ENCODE data around the gene SYT7. TPM values are rescaled to one million over a fixed set of nuclear protein-coding genes. Genes with fewer than 3 reads are reported as not detected.

Gene SYT7
- polyA plus RNA-seq, 2 of the 4 experiments (the other 2 are of a cell fraction) = 0.37 to 1.0 TPM

DNA sequence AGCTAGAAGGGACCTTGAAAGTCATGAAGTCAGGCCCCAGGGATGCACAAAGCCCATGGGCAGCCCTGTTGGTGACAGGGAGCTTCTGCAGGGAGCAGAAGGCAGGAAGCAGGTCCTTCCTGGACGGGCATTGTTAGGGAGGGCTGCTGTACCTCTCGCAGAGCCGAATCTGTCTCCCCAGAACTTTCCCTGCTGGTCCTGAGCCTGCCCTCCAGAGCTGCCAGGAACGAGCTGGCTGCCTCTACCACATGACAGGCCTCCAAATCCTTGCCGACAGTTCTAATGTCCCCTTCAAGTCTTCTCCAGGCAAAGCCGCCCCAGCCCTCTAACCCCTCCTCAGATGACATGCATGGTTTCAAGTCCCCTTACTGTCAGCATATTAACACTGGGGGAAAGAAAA is 20.1 kb downstream of the SYT7 start:
- 11% methylated on average over 6 of the region's 6 CpGs for WGBS (ENCODE audit: missing lambda C conversion rate)
- Histone ChIP-seq H3K27ac (no peak overlapping the region), H3K9me3 (no peaks in the 10 kb centered on the region), H3K4me2 (no peak overlapping the region), H3K4me3 (no peak overlapping the region), H3K4me1 (no peaks in the 10 kb centered on the region)
- no peak for TF ChIP-seq SMC3 (IDR thresholded peaks at IDR 0.05)
- no peak for TF ChIP-seq KDM5A (IDR thresholded peaks at IDR 0.05)
- TF ChIP-seq ESRRA (IDR thresholded peaks at IDR 0.05; ENCODE audit: borderline replicate concordance, low read length) = no peak
- TF ChIP-seq ZNF302 (CRISPR knock-in tag; IDR thresholded peaks at IDR 0.05) = no peak
- TF ChIP-seq, protein P1, sequence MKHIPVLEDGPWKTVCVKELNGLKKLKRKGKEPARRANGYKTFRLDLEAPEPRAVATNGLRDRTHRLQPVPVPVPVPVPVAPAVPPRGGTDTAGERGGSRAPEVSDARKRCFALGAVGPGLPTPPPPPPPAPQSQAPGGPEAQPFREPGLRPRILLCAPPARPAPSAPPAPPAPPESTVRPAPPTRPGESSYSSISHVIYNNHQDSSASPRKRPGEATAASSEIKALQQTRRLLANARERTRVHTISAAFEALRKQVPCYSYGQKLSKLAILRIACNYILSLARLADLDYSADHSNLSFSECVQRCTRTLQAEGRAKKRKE (CRISPR knock-in tag; IDR thresholded peaks at IDR 0.05; ENCODE audit: low read depth) = no peak
- no peak for TF ChIP-seq POLR2AphosphoS2 (conservative IDR thresholded peaks at IDR 0.05; ENCODE audit: low read length)
- no peak for TF ChIP-seq EP300 (IDR thresholded peaks at IDR 0.05)
- no peak for TF ChIP-seq FOSB (CRISPR knock-in tag; IDR thresholded peaks at IDR 0.05)
- TF ChIP-seq FOSL2 (IDR thresholded peaks at IDR 0.05) = no peak
- TF ChIP-seq FOSL2 (CRISPR knock-in tag; IDR thresholded peaks at IDR 0.05) = no peak
- no peak for TF ChIP-seq TFCP2L1 (CRISPR knock-in tag; IDR thresholded peaks at IDR 0.05)
- no peak for TF ChIP-seq NPAS2 (CRISPR knock-in tag; IDR thresholded peaks at IDR 0.05; ENCODE audit: borderline replicate concordance)
- TF ChIP-seq BHLHE40 (IDR thresholded peaks at IDR 0.05; ENCODE audit: low read depth, low read length) = no peak
- TF ChIP-seq, protein P2, sequence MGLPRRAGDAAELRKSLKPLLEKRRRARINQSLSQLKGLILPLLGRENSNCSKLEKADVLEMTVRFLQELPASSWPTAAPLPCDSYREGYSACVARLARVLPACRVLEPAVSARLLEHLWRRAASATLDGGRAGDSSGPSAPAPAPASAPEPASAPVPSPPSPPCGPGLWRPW (IDR thresholded peaks at IDR 0.05) = no peak
- no peak for TF ChIP-seq HEYL (CRISPR knock-in tag; IDR thresholded peaks at IDR 0.05)
- no peak for TF ChIP-seq CEBPB (IDR thresholded peaks at IDR 0.05)
- no peak for TF ChIP-seq CHD2 (IDR thresholded peaks at IDR 0.05; ENCODE audit: low read length, partially characterized antibody)
- TF ChIP-seq POLR2A (IDR thresholded peaks at IDR 0.05; ENCODE audit: low read length) = no peak
- no peak for TF ChIP-seq RCOR1 (IDR thresholded peaks at IDR 0.05; ENCODE audit: low read depth, low read length)
- TF ChIP-seq RNF2 (IDR thresholded peaks at IDR 0.05; ENCODE audit: borderline replicate concordance, low read depth) = no peak
- TF ChIP-seq HOXB13 (CRISPR knock-in tag; IDR thresholded peaks at IDR 0.05; ENCODE audit: low read depth) = no peak
- ChIA-PET POLR2A (no interaction called here), CTCF (interaction anchor here (1.4 to 5.6 kb wide), 2 partner anchors 28 to 78 kb away, joined by 5 to 27 read pairs; no protein-coding TSS in a partner anchor)
- ATAC-seq = peak; percentile 10 to 44; a peak in 3 of 6 replicates
- FAIRE-seq = no peak
- DNase-seq (ENCODE audit: low read depth in 1 of 2, low spot score in 1 of 2) = no peak

DNA sequence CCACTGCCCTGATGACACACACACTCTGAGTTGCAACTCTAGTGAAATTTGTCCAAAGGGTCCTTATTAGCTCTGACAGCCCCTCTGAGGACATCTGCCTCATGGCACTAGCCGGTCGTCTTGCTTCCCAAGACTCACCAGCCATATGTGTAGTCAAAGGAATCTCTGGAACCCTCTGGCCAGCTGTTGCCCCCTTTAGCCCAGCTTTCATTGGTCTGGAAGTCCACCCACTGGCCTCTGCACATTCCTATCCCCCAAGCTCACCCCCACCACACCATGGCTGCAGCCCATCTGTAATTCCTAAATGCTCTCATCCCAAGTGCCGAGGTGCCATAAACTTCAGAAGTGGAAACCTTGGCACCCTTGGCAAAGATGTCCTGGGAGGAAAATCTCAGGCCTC is 24.3 kb downstream of the SYT7 start:
- Histone ChIP-seq H3K9me3 (no peaks in the 10 kb centered on the region), H3K4me3 (no peak overlapping the region), H3K4me2 (no peak overlapping the region), H3K27ac (no peak overlapping the region), H3K4me1 (peaks cover 11% of the 10 kb centered on the region)
- FAIRE-seq = no peak
- ATAC-seq = no peak
- WGBS (ENCODE audit: missing lambda C conversion rate) = 59% methylated on average over 3 of the region's 3 CpGs
- TF ChIP-seq NR3C1 (IDR thresholded peaks at IDR 0.05) (no peak), RFX5 (IDR thresholded peaks at IDR 0.05) (no peak), KDM1A (IDR thresholded peaks at IDR 0.05; ENCODE audit: low read depth) (no peak)
- TF ChIP-seq, protein P3, sequence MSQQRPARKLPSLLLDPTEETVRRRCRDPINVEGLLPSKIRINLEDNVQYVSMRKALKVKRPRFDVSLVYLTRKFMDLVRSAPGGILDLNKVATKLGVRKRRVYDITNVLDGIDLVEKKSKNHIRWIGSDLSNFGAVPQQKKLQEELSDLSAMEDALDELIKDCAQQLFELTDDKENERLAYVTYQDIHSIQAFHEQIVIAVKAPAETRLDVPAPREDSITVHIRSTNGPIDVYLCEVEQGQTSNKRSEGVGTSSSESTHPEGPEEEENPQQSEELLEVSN (IDR thresholded peaks at IDR 0.05; ENCODE audit: borderline replicate concordance, low read depth) = no peak
- ChIA-PET CTCF (interaction anchor here (1.1 to 5.6 kb wide), 5 partner anchors 8 to 232 kb away, joined by 3 to 27 read pairs (median 3); no protein-coding TSS in a partner anchor), POLR2A (no interaction called here)
- DNase-seq (ENCODE audit: low read depth in 1 of 2, low spot score in 1 of 2) = no peak

DNA sequence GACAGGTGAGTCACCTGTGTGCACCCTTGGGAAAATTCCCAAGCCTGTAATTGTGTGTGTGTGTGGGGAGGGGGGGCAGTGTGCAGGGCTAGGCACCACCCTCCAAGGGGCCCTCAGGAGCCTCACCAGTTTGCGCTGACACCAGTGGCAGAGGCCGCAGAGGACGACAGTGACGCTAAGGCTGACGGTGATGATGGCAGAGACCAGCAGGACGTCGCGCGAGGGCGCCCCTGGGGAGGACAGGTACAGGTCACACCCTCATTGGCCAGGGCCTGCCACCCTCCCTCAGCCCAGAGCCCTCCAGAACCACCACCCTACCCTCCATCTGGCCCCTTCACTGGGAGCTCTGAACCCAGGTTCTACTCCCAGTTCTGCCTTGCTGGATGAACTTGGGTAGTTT is 24.9 kb downstream of the SYT7 start:
- CTCF ChIA-PET = interaction anchor here (1.1 to 5.6 kb wide), 4 partner anchors 9 to 39 kb away, joined by 3 to 27 read pairs (median 4); no protein-coding TSS in a partner anchor
- ATAC-seq (no peak), FAIRE-seq (no peak), DNase-seq (ENCODE audit: low read depth in 1 of 2, low spot score in 1 of 2) (no peak)
- H3K9me3 ChIP-seq = no peaks in the 10 kb centered on the region
- POLR2A ChIA-PET = no interaction called here
- 33% methylated on average over 10 of the region's 10 CpGs for WGBS (ENCODE audit: missing lambda C conversion rate)
- H3K4me2 ChIP-seq = peak overlapping the region; percentile 63
- H3K27ac ChIP-seq = no peak overlapping the region
- H3K4me3 ChIP-seq = no peak overlapping the region
- H3K4me1 ChIP-seq = peaks cover 14% of the 10 kb centered on the region
- TF ChIP-seq KDM1A (IDR thresholded peaks at IDR 0.05; ENCODE audit: low read depth) (no peak), HOXB13 (CRISPR knock-in tag; IDR thresholded peaks at IDR 0.05; ENCODE audit: low read depth) (no peak), NR3C1 (IDR thresholded peaks at IDR 0.05) (no peak), BHLHE40 (IDR thresholded peaks at IDR 0.05; ENCODE audit: low read depth, low read length) (no peak), EHF (CRISPR knock-in tag; IDR thresholded peaks at IDR 0.05) (no peak), RNF2 (IDR thresholded peaks at IDR 0.05; ENCODE audit: borderline replicate concordance, low read depth) (no peak), PHF8 (IDR thresholded peaks at IDR 0.05; ENCODE audit: borderline replicate concordance, low read depth) (no peak), ZFP36 (IDR thresholded peaks at IDR 0.05; ENCODE audit: borderline replicate concordance, partially characterized antibody) (no peak)
- TF ChIP-seq, protein P4, sequence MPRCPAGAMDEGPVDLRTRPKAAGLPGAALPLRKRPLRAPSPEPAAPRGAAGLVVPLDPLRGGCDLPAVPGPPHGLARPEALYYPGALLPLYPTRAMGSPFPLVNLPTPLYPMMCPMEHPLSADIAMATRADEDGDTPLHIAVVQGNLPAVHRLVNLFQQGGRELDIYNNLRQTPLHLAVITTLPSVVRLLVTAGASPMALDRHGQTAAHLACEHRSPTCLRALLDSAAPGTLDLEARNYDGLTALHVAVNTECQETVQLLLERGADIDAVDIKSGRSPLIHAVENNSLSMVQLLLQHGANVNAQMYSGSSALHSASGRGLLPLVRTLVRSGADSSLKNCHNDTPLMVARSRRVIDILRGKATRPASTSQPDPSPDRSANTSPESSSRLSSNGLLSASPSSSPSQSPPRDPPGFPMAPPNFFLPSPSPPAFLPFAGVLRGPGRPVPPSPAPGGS (IDR thresholded peaks at IDR 0.05) = no peak
- TF ChIP-seq, protein P5, sequence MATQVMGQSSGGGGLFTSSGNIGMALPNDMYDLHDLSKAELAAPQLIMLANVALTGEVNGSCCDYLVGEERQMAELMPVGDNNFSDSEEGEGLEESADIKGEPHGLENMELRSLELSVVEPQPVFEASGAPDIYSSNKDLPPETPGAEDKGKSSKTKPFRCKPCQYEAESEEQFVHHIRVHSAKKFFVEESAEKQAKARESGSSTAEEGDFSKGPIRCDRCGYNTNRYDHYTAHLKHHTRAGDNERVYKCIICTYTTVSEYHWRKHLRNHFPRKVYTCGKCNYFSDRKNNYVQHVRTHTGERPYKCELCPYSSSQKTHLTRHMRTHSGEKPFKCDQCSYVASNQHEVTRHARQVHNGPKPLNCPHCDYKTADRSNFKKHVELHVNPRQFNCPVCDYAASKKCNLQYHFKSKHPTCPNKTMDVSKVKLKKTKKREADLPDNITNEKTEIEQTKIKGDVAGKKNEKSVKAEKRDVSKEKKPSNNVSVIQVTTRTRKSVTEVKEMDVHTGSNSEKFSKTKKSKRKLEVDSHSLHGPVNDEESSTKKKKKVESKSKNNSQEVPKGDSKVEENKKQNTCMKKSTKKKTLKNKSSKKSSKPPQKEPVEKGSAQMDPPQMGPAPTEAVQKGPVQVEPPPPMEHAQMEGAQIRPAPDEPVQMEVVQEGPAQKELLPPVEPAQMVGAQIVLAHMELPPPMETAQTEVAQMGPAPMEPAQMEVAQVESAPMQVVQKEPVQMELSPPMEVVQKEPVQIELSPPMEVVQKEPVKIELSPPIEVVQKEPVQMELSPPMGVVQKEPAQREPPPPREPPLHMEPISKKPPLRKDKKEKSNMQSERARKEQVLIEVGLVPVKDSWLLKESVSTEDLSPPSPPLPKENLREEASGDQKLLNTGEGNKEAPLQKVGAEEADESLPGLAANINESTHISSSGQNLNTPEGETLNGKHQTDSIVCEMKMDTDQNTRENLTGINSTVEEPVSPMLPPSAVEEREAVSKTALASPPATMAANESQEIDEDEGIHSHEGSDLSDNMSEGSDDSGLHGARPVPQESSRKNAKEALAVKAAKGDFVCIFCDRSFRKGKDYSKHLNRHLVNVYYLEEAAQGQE (IDR thresholded peaks at IDR 0.05) = no peak
